ENCODE data around the gene INTS6. TPM values are rescaled to one million over a fixed set of nuclear protein-coding genes. Genes with fewer than 3 reads are reported as not detected.
A peak's percentile ranks its signal among the peaks of the same experiment; 100 is the strongest.

The INTS6 gene
- polyA plus RNA-seq, 1 experiment = 53.7 TPM

DNA sequence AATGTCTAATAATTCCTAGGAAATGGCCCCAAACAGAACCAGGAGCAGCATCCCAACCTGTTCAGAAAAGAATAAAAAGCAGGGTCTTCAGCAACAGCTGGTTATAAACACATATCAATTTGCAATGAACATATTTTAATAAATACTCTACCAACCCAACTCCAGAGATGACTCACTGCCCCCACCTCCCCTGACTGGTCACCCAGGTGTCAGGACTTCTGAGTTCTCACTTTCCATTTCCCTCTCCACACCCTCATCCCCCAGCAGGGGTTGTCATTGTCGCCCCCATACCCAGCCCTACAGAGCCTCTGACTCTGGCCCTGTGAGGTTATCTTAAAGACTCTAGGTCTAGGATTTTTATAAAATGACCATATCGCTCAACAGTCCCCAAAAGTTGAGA is 106.4 kb downstream of the INTS6 start:
- CTCF ChIA-PET = interaction anchor here (1.3 kb wide), 1 partner anchor 60 kb away, joined by 4 read pairs; no protein-coding TSS in a partner anchor
- no peaks in the 10 kb centered on the region for H3K27me3 ChIP-seq (ENCODE audit: control insufficient read depth, insufficient read depth, low read length)
- POLR2A ChIA-PET = no interaction called here
- TF ChIP-seq CTCF (IDR thresholded peaks at IDR 0.05; ENCODE audit: low read depth, low read length) = no peak
- H3K4me3 ChIP-seq (ENCODE audit: low read depth, low read length) = no peak overlapping the region
- DNase-seq (ENCODE audit: low read depth, low spot score) = no peak
- H3K27ac ChIP-seq (ENCODE audit: low read depth, low read length) = no peak overlapping the region
- no peaks in the 10 kb centered on the region for H3K9me3 ChIP-seq (ENCODE audit: control insufficient read depth, insufficient read depth, low read length)

GRCh38 chr13:51343475-51343874 is 109.4 kb downstream of the INTS6 start:
- ChIA-PET POLR2A (no interaction called here), CTCF (no interaction called here)
- no peak for TF ChIP-seq CTCF (IDR thresholded peaks at IDR 0.05; ENCODE audit: low read depth, low read length)
- no peak overlapping the region for H3K27ac ChIP-seq (ENCODE audit: low read depth, low read length)
- H3K4me3 ChIP-seq (ENCODE audit: low read depth, low read length) = no peak overlapping the region
- DNase-seq (ENCODE audit: low read depth, low spot score) = no peak
- H3K9me3 ChIP-seq (ENCODE audit: control insufficient read depth, insufficient read depth, low read length) = no peaks in the 10 kb centered on the region
- no peaks in the 10 kb centered on the region for H3K27me3 ChIP-seq (ENCODE audit: control insufficient read depth, insufficient read depth, low read length)

DNA sequence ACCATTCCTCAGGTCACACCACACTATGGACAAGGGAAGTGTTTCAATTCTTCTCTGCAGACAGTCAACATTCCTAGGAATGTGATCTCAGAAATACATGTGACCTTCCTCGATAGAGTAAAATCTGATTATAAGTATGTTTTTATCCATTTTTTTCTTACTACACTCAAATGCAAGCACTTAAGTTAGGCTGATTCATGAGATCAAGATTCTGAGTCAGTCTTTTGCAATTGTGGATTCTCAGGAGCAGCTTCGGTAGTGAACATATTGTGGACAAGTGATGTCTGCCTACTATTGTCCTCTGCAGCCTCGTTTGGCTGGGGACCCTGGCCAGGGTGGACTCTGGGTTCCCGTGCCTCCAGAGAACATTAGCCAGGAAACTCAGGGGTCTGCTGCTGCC is 110.1 kb downstream of the INTS6 start:
- POLR2A ChIA-PET = no interaction called here
- no peaks in the 10 kb centered on the region for H3K27me3 ChIP-seq (ENCODE audit: control insufficient read depth, insufficient read depth, low read length)
- DNase-seq (ENCODE audit: low read depth, low spot score) = peak; percentile 4
- H3K9me3 ChIP-seq (ENCODE audit: control insufficient read depth, insufficient read depth, low read length) = no peaks in the 10 kb centered on the region
- CTCF ChIA-PET = no interaction called here
- H3K4me3 ChIP-seq (ENCODE audit: low read depth, low read length) = no peak overlapping the region
- TF ChIP-seq CTCF (IDR thresholded peaks at IDR 0.05; ENCODE audit: low read depth, low read length) = no peak
- H3K27ac ChIP-seq (ENCODE audit: low read depth, low read length) = no peak overlapping the region

GRCh38 chr13:51341791-51342190 is 111.0 kb downstream of the INTS6 start:
- TF ChIP-seq CTCF (IDR thresholded peaks at IDR 0.05; ENCODE audit: low read depth, low read length) = no peak
- no peak overlapping the region for H3K27ac ChIP-seq (ENCODE audit: low read depth, low read length)
- no peak overlapping the region for H3K4me3 ChIP-seq (ENCODE audit: low read depth, low read length)
- CTCF ChIA-PET = no interaction called here
- POLR2A ChIA-PET = no interaction called here
- no peaks in the 10 kb centered on the region for H3K27me3 ChIP-seq (ENCODE audit: control insufficient read depth, insufficient read depth, low read length)
- DNase-seq (ENCODE audit: low read depth, low spot score) = no peak
- no peaks in the 10 kb centered on the region for H3K9me3 ChIP-seq (ENCODE audit: control insufficient read depth, insufficient read depth, low read length)

DNA sequence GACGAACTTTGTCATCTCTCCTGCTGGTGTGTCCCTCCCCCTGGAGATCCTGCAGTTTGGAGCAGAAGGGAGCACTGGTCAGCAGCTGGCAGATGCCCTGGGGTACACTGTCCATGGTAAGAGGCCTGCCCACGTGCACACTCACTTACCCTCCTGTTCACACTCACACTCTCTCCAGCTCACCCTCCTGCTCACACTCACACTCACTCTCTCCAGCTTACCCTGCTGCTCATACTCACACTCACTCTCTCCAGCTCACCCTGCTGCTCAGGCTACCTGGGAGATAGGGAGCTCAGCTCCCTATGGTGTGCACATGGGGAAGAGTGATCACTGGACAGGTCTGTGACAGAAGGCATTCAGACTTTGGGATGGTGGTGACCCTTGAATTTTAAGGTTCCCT is 111.6 kb downstream of the INTS6 start:
- POLR2A ChIA-PET = no interaction called here
- CTCF ChIA-PET = no interaction called here
- no peak for TF ChIP-seq CTCF (IDR thresholded peaks at IDR 0.05; ENCODE audit: low read depth, low read length)

More for the DNA sequence above, 111.6 kb downstream of the INTS6 start:
- Histone ChIP-seq H3K27me3 (ENCODE audit: control insufficient read depth, insufficient read depth, low read length) (no peaks in the 10 kb centered on the region), H3K27ac (ENCODE audit: low read depth, low read length) (no peak overlapping the region), H3K9me3 (ENCODE audit: control insufficient read depth, insufficient read depth, low read length) (no peaks in the 10 kb centered on the region), H3K4me3 (ENCODE audit: low read depth, low read length) (no peak overlapping the region)
- DNase-seq (ENCODE audit: low read depth, low spot score) = no peak
